Heart right ventricle (tissue), 16 donors: ENCODE results near the gene DNAI7. TPM values are rescaled to one million over a fixed set of nuclear protein-coding genes. Genes with fewer than 3 reads are reported as not detected.

Experiments used
- ATAC-seq, 8 donors: fragments of 200-7000 bp; cut with Tn5 transposase; one replicate each; pipeline ENCODE4 v1.9.1; 2020; ENCODE audit warnings: mild to moderate bottlenecking in 8 of 8, moderate library complexity in 8 of 8, moderate number of reproducible peaks in 1 of 8
- DNase-seq, 2 donors: peaks; one replicate each; pipeline ENCODE4 v3.0.0-alpha.2; 2020
- H3K27ac ChIP-seq, 10 donors: fragments of 200-600 bp; sonication (generic) in 2 of 10; one replicate each; pipeline versions ENCODE4 v1.5.0 to v1.8.0; 2020 to 2022; ENCODE audit warnings: mild to moderate bottlenecking in 3 of 10
- H3K27me3 ChIP-seq, 7 donors: fragments of 200-600 bp; one replicate each; pipeline ENCODE4 v1.8.0; 2021 to 2022; ENCODE audit warnings: mild to moderate bottlenecking in 2 of 7
- H3K36me3 ChIP-seq, 9 donors: fragments of 200-600 bp; sonication (generic) in 1 of 9; one replicate each; pipeline versions ENCODE4 v1.5.0 to v1.8.0; 2020 to 2022; ENCODE audit warnings: mild to moderate bottlenecking in 2 of 9
- H3K4me1 ChIP-seq, 9 donors: fragments of 200-600 bp; sonication (generic) in 1 of 9; one replicate each; pipeline versions ENCODE4 v1.5.0 to v1.8.0; 2020 to 2022; ENCODE audit warnings: mild to moderate bottlenecking in 4 of 9
- H3K4me3 ChIP-seq, 10 donors: fragments of 200-600 bp; sonication (generic) in 2 of 10; one replicate each; pipeline versions ENCODE4 v1.5.0 to v1.8.0; 2020 to 2022; ENCODE audit warnings: mild to moderate bottlenecking in 7 of 10, moderate library complexity in 2 of 10
- H3K9me3 ChIP-seq, 11 donors: fragments of 200-600 bp in 10 of 11; sonication (generic) in 2 of 11; one replicate each; pipeline versions ENCODE4 v1.5.0 to v1.8.0; 2013 to 2022; ENCODE audit warnings: mild to moderate bottlenecking in 2 of 11, control low read depth in 1 of 11, moderate library complexity in 1 of 11
- intact Hi-C, 10 donors: fragments of 100-400 bp; cut with DNase I; formaldehyde crosslinking; loops; one replicate each; pipeline versions ENCODE4 v1.11.1 to v1.14.2; 2022
- polyA plus RNA-seq, 2 donors: library from polyadenylated mRNA; stranded (reverse); fragments of 200-250 nt; gene quantifications; one replicate each; pipeline ENCODE4 v1.2.3, GENCODE V29; 2013
- total RNA-seq, 10 donors: library from RNA; stranded (reverse); fragmentation: NEBNext Ultra II Directional in 3 of 10; extraction: Animal tissue kit (Norgen Biotek cat#: 25700) in 3 of 10; gene quantifications; one replicate each; pipeline versions ENCODE4 v1.2.1 to v1.2.4, GENCODE V29; 2021 to 2023
- TF ChIP-seq, protein P1 (sequence below), 9 donors: fragments of 200-600 bp; sonication (generic) in 2 of 9; IDR thresholded peaks; one replicate each; pipeline versions ENCODE4 v1.5.0 to v1.8.0; 2021 to 2022; ENCODE audit warnings: antibody characterized with exemption in 9 of 9, mild to moderate bottlenecking in 5 of 9, moderate library complexity in 1 of 9
- donor health status: Arrhythmogenic right ventricular cardiomyopathy.
- donor health status: ischemic (EF 13 %, LVEDD 7.1; RV severe dilation, severe dysfunction).
- donor health status: healthy with polysubstance abuse.
- donor health status: DM: no; HTN: yes; CAD: no.
- donor health status: DM: no; HTN: no; CAD: no.
- donor health status: ischemic (EF 25% LVEDD 6.9; RV normal size, moderate dysfunction).
- donor health status: ischemic (EF 25% LVEDD 5.7; RV mildly dilated, moderate dysfunction).
- donor health status: healthy.
- donor health status: DM: yes; HTN: yes; CAD: no.
- donor health status: Ischemic cardiomyopathy.
- donor health status: ischemic (EF 35%, LVEDD 5.7; RV mildly dilated, moderate dysfunction).
- donor health status: nonischemic (EF 11% LVEDD 7.7; RV severe dilation, severe dysfunction).
- donor health status: DM: yes; HTN: yes; CAD: no.
- donor health status: PGD.
- donor health status: ischemic (EF 29% LVEDD 5.4; RV normal size, mild dysfunction).
- donor health status: nonischemic (EF 23%, LVEDD 6.1; RV moderate dilation, normal function).

Gene DNAI7
- total and polyA plus RNA-seq, 12 donors: 0.04 to 1.8 (median 0.79) TPM

DNA sequence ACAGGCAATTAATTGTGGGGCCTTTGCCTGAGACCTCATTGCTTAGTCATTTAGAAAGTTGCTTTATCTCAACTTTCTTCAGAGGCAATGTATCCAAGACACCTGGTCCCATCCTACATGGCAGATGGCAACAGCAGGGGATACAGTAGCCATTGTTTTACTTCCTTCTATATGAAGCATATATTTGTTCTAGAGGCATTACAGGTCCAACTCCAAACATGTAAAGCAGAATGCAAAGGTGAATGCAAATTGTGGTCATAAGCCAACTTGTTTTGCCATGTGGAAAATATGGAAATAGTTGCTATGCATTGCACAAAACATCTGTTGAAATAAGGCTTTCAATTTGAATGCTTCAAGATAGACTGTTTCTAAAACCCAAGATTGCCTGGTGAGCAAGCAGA, 136.3 kb downstream of the DNAI7 start:
- TF ChIP-seq, protein P1, sequence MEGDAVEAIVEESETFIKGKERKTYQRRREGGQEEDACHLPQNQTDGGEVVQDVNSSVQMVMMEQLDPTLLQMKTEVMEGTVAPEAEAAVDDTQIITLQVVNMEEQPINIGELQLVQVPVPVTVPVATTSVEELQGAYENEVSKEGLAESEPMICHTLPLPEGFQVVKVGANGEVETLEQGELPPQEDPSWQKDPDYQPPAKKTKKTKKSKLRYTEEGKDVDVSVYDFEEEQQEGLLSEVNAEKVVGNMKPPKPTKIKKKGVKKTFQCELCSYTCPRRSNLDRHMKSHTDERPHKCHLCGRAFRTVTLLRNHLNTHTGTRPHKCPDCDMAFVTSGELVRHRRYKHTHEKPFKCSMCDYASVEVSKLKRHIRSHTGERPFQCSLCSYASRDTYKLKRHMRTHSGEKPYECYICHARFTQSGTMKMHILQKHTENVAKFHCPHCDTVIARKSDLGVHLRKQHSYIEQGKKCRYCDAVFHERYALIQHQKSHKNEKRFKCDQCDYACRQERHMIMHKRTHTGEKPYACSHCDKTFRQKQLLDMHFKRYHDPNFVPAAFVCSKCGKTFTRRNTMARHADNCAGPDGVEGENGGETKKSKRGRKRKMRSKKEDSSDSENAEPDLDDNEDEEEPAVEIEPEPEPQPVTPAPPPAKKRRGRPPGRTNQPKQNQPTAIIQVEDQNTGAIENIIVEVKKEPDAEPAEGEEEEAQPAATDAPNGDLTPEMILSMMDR (IDR thresholded peaks at IDR 0.05): no peak

More for the DNA sequence above, 136.3 kb downstream of the DNAI7 start:
- no peak for ATAC-seq
- Histone ChIP-seq H3K9me3 (no peaks in the 10 kb centered on the region), H3K4me1 (peaks cover 0 to 40% (median 0%) of the 10 kb centered on the region in 9 donors), H3K27ac (no peak overlapping the region), H3K4me3 (no peak overlapping the region), H3K36me3 (peaks cover 0 to 8% (median 0%) of the 10 kb centered on the region in 9 donors), H3K27me3 (no peaks in the 10 kb centered on the region)
- intact Hi-C loops: no loop called here
- no peak for DNase-seq

Other genes starting within 250 kb of the DNAI7 start
- gene BCAT1, start 246.1 kb downstream of the DNAI7 start, total RNA-seq: 10 to 100 TPM in 1 of 10 donors, 1 to 10 TPM in 9; 1.4 to 17.0 (median 2.8) TPM
- 1 to 10 TPM in 1 of 2 donors, under 1 TPM in 1; 0.95 to 1.6 TPM for gene BCAT1, start 246.1 kb downstream of the DNAI7 start, polyA plus RNA-seq
- 10 to 100 TPM; 44.2 to 67.6 (median 52.2) TPM for gene ETFRF1, start 77 bp upstream of the DNAI7 start, total RNA-seq
- gene ETFRF1, start 77 bp upstream of the DNAI7 start, polyA plus RNA-seq: 10 to 100 TPM; 28.1 to 37.2 TPM
- 10 to 100 TPM in 8 of 10 donors, 1 to 10 TPM in 2; 8.4 to 14.1 (median 11.7) TPM for gene KRAS, start 55.8 kb upstream of the DNAI7 start, total RNA-seq
- gene KRAS, start 55.8 kb upstream of the DNAI7 start, polyA plus RNA-seq: 1 to 10 TPM; 3.4 to 7.1 TPM